HCT116 (cell line): ENCODE data around the gene BET1L. TPM values are rescaled to one million over a fixed set of nuclear protein-coding genes. Genes with fewer than 3 reads are reported as not detected.

Source experiments
- ATAC-seq: fragments of 200-7000 bp; cut with Tn5 transposase; 2 replicates; pipeline ENCODE4 v1.9.1; 2020; ENCODE audit warnings: mild to moderate bottlenecking, moderate library complexity
- BruUV-seq: library from RNA; stranded (reverse); fragments of 400-500 nt; replicated peaks from 2 replicates; lab custom pipeline; 2021; lab: Mats Ljungman, UMichigan
- CTCF ChIA-PET: fragments of 300-600 bp; sonication (Branson Sonifier 250); formaldehyde crosslinking; loops from one replicate; lab custom pipeline; 2021; ENCODE audit warnings: antibody characterized with exemption; lab: Charles Lee
- POLR2A ChIA-PET: fragments of 300-600, 350-600 bp; sonication (Branson Sonifier 250); formaldehyde crosslinking; loops from one replicate; lab custom pipeline; 2021; ENCODE audit warnings: antibody characterized with exemption; lab: Charles Lee
- RAD21 ChIA-PET, 2 experiments: fragments of 300-600 bp; sonication (Branson Sonifier 250); formaldehyde crosslinking; loops; one replicate each; lab custom pipeline; 2023; ENCODE audit warnings: low total read pairs in 2 of 2; ENCODE audit not compliant: uncharacterized antibody in 2 of 2, unreplicated experiment in 2 of 2, low non-redundant PET in 1 of 2; lab: Charles Lee
- DNase-seq: peaks from one replicate; pipeline ENCODE4 v3.0.0-alpha.2; 2010; ENCODE audit warnings: low read depth, low spot score
- H2AFZ ChIP-seq: fragments of 200-600 bp; shearing (Covaris generic), sonication (generic); 2 replicates; pipeline ENCODE4 v1.6.1; 2017; ENCODE audit warnings: low read depth, mixed run types, mixed read lengths, antibody characterized with exemption, low read length; ENCODE audit not compliant: poor library complexity, severe bottlenecking
- H3K27ac ChIP-seq: 2 replicates; pipeline ENCODE4 v1.5.1; 2012; ENCODE audit warnings: low read depth, low read length
- H3K27me3 ChIP-seq: fragments of 200-600 bp; sonication (generic); 2 replicates; pipeline ENCODE4 v1.6.1; 2016; ENCODE audit warnings: mixed run types, low read length, mixed read lengths; ENCODE audit not compliant: insufficient read depth
- H3K36me3 ChIP-seq, 2 experiments: fragments of 200-500 bp in 1 of 2; fragments of 200-600 bp in 1 of 2; sonication (Bioruptor generic) in 1 of 2; sonication (generic) in 1 of 2; 2 replicates each; pipeline versions ENCODE4 v1.5.1 to v1.6.1; 2014 to 2016; ENCODE audit warnings: low read length in 2 of 2, inconsistent platforms in 1 of 2, mixed read lengths in 1 of 2, mixed run types in 1 of 2; ENCODE audit not compliant: insufficient read depth in 2 of 2, control insufficient read depth in 1 of 2
- H3K4me1 ChIP-seq, 2 experiments: fragments of 200-600 bp in 1 of 2; sonication (generic) in 1 of 2; 2 replicates each; pipeline versions ENCODE4 v1.5.1 to v1.6.1; 2012 to 2017; ENCODE audit warnings: low read length in 2 of 2, inconsistent platforms in 1 of 2, mild to moderate bottlenecking in 1 of 2, mixed read lengths in 1 of 2, mixed run types in 1 of 2, moderate library complexity in 1 of 2; ENCODE audit not compliant: insufficient read depth in 2 of 2, control insufficient read depth in 1 of 2
- H3K4me2 ChIP-seq: fragments of 200-600 bp; sonication (generic); 2 replicates; pipeline ENCODE4 v1.6.1; 2017; ENCODE audit warnings: mixed run types, low read length, mixed read lengths
- H3K4me3 ChIP-seq, 2 experiments: fragments of 200-600 bp in 1 of 2; sonication (generic) in 1 of 2; replicated peaks in 1 of 2; 2 replicates each; pipeline ENCODE4 v1.5.1; 2011 to 2016; ENCODE audit warnings: low read length in 2 of 2, control low read depth in 1 of 2, low read depth in 1 of 2, mild to moderate bottlenecking in 1 of 2, mixed read lengths in 1 of 2, mixed run types in 1 of 2
- H3K79me2 ChIP-seq: fragments of 200-600 bp; sonication (generic); 2 replicates; pipeline ENCODE4 v1.6.1; 2017; ENCODE audit warnings: mild to moderate bottlenecking, mixed run types, low read length, moderate library complexity, mixed read lengths; ENCODE audit not compliant: insufficient read depth
- H3K9ac ChIP-seq: fragments of 200-600 bp; sonication (generic); 2 replicates; pipeline ENCODE4 v1.6.1; 2016; ENCODE audit warnings: low read length, mixed read lengths
- H3K9me2 ChIP-seq: fragments of 200-600 bp; sonication (generic), shearing (Covaris generic); 2 replicates; pipeline ENCODE4 v1.6.1; 2017; ENCODE audit warnings: mixed run types, mild to moderate bottlenecking, moderate library complexity; ENCODE audit not compliant: insufficient read depth
- H3K9me3 ChIP-seq, 2 experiments: fragments of 200-500 bp in 1 of 2; fragments of 200-600 bp in 1 of 2; sonication (Bioruptor generic) in 1 of 2; sonication (generic) in 1 of 2; 2 replicates each; pipeline ENCODE4 v1.6.1; 2014 to 2017; ENCODE audit warnings: low read length in 2 of 2, mixed read lengths in 2 of 2, inconsistent platforms in 1 of 2, low read depth in 1 of 2, mild to moderate bottlenecking in 1 of 2, mixed run types in 1 of 2, moderate library complexity in 1 of 2; ENCODE audit not compliant: control insufficient read depth in 1 of 2, insufficient read depth in 1 of 2
- H4K20me1 ChIP-seq: fragments of 200-600 bp; sonication (generic), shearing (Covaris generic); 2 replicates; pipeline ENCODE4 v1.6.1; 2017; ENCODE audit warnings: mixed run types, mild to moderate bottlenecking, moderate library complexity; ENCODE audit not compliant: insufficient read depth
- ATF3 ChIP-seq: IDR thresholded peaks from 2 replicates; pipeline ENCODE4 v1.6.1; 2012
- CBX3 ChIP-seq: IDR thresholded peaks from 2 replicates; pipeline ENCODE4 v1.6.1; 2012; ENCODE audit warnings: low read depth
- CEBPB ChIP-seq: IDR thresholded peaks from 2 replicates; pipeline ENCODE4 v1.6.1; 2012; ENCODE audit warnings: low read depth
- EGR1 ChIP-seq: IDR thresholded peaks from 2 replicates; pipeline ENCODE4 v1.6.1; 2012; ENCODE audit warnings: low read depth
- ELF1 ChIP-seq: IDR thresholded peaks from 2 replicates; pipeline ENCODE4 v1.6.1; 2012; ENCODE audit warnings: low read depth, borderline replicate concordance
- EZH2phosphoT487 ChIP-seq: fragments of 200-600 bp; IDR thresholded peaks from 2 replicates; pipeline ENCODE4 v1.6.1; 2018; ENCODE audit warnings: antibody characterized with exemption, borderline replicate concordance
- JUND ChIP-seq: IDR thresholded peaks from 2 replicates; pipeline ENCODE4 v1.6.1; 2012
- MAX ChIP-seq: IDR thresholded peaks from 2 replicates; pipeline ENCODE4 v1.6.1; 2012
- POLR2AphosphoS5 ChIP-seq: IDR thresholded peaks from 2 replicates; pipeline ENCODE4 v1.6.1; 2011; ENCODE audit warnings: mild to moderate bottlenecking, low read depth, low read length, moderate library complexity
- RAD21 ChIP-seq: IDR thresholded peaks from 2 replicates; pipeline ENCODE4 v1.6.1; 2012; ENCODE audit warnings: low read depth, mild to moderate bottlenecking
- REST ChIP-seq: IDR thresholded peaks from 2 replicates; pipeline ENCODE4 v1.6.1; 2012; ENCODE audit warnings: low read depth
- SIN3A ChIP-seq: IDR thresholded peaks from 2 replicates; pipeline ENCODE4 v1.6.1; 2012; ENCODE audit warnings: low read depth
- SP1 ChIP-seq: IDR thresholded peaks from 2 replicates; pipeline ENCODE4 v1.6.1; 2012; ENCODE audit warnings: low read depth
- SRF ChIP-seq: IDR thresholded peaks from 2 replicates; pipeline ENCODE4 v1.6.1; 2012; ENCODE audit warnings: low read depth
- TCF7L2 ChIP-seq: IDR thresholded peaks from 2 replicates; pipeline ENCODE4 v1.7.0; 2011; ENCODE audit warnings: borderline replicate concordance, inconsistent platforms; ENCODE audit not compliant: insufficient read depth, insufficient read length; ENCODE audit errors: extremely low read depth
- YY1 ChIP-seq: IDR thresholded peaks from 2 replicates; pipeline ENCODE4 v1.6.1; 2011; ENCODE audit warnings: low read length, low read depth, moderate library complexity, mild to moderate bottlenecking; ENCODE audit not compliant: insufficient replicate concordance; ENCODE audit errors: extremely low read depth
- ZFX ChIP-seq: fragments of 450-650 bp; IDR thresholded peaks from 2 replicates; pipeline ENCODE4 v1.6.1; 2017
- ZNF274 ChIP-seq: fragments of 200-500 bp; sonication (Bioruptor generic); IDR thresholded peaks from 2 replicates; pipeline ENCODE4 v1.6.1; 2014; ENCODE audit warnings: mild to moderate bottlenecking, low read depth, low read length, inconsistent platforms
- intact Hi-C: fragments of 100-400 bp; cut with micrococcal nuclease; formaldehyde crosslinking; loops from 2 replicates; pipeline ENCODE4 v1.10.0; 2022
- total RNA-seq: library from RNA; stranded (reverse); gene quantifications from one replicate; pipeline ENCODE4 v1.2.1, GENCODE V29; 2021; ENCODE audit not compliant: unreplicated experiment

Gene BET1L
- total RNA-seq, 1 experiment from 2014 or later, result 49.1 TPM

- Histone ChIP-seq H3K27me3 (no peaks in the 10 kb centered on the region), H3K4me3 (no peak overlapping the region), H3K9me3 (no peaks in the 10 kb centered on the region), H3K27ac (no peak overlapping the region), H3K36me3 (peaks cover 39 to 45% of the 10 kb centered on the region in 2 experiments), H3K9me2 (no peaks in the 10 kb centered on the region), H3K4me2 (no peak overlapping the region), H3K9ac (no peak overlapping the region), H3K4me1 (peaks cover 9 to 14% of the 10 kb centered on the region in 2 experiments), H4K20me1 (no peaks in the 10 kb centered on the region), H2AFZ (no peak overlapping the region), H3K79me2 (peaks cover 42% of the 10 kb centered on the region)
- ChIA-PET CTCF (no interaction called here), POLR2A (interaction anchor here (1.0 kb wide), 1 partner anchor 17 kb away, joined by 3 read pairs; no protein-coding TSS in a partner anchor), RAD21 (no interaction called here)
- TF ChIP-seq ATF3 (no peak), ZFX (no peak), TCF7L2 (no peak), SIN3A (no peak), REST (no peak), JUND (no peak), MAX (no peak), ZNF274 (no peak), CBX3 (no peak), CEBPB (no peak), SP1 (no peak), EGR1 (no peak), YY1 (no peak), SRF (no peak), ELF1 (no peak), POLR2AphosphoS5 (no peak), EZH2phosphoT487 (no peak), RAD21 (no peak)
- no peak for ATAC-seq
- intact Hi-C loops, result no loop called here
- no TSS peak for BruUV-seq
- no peak for DNase-seq
Measured at GRCh38 chr11:212150-213100, 5.2 kb upstream of the BET1L start.
